NB4 (cell line): ENCODE results near the gene ZSWIM9.

Experiments
- CTCF ChIP-seq: IDR thresholded peaks from one replicate; pipeline ENCODE4 v1.5.1; 2012; ENCODE audit warnings: low read depth, low read length
- MYC ChIP-seq: IDR thresholded peaks from 2 replicates; pipeline ENCODE4 v1.6.1; 2011; ENCODE audit warnings: low read depth, low read length
- POLR2A ChIP-seq: IDR thresholded peaks from 2 replicates; pipeline ENCODE4 v1.6.1; 2011; ENCODE audit warnings: mild to moderate bottlenecking; ENCODE audit not compliant: insufficient read length; ENCODE audit errors: extremely low read depth

GRCh38 chr19:48136547-48136946 is 33.9 kb upstream of the ZSWIM9 start:
- TF ChIP-seq CTCF (no peak), POLR2A (no peak), MYC (no peak)
